Naive thymus-derived CD8-positive, alpha-beta T cell (primary cell): ENCODE measurements around the gene PLA2G15. TPM values are rescaled to one million over a fixed set of nuclear protein-coding genes. Genes with fewer than 3 reads are reported as not detected.

Experiments used
- ATAC-seq, 2 donors: fragments of 150-1000 bp; cut with Tn5 transposase in 1 of 2; sonication (Bioruptor Pico), chemical (Tn5 transposase) in 1 of 2; 1 replicate in 1 of 2; 2 replicates in 1 of 2; pipeline ENCODE4 v1.10.0; 2021; ENCODE audit warnings: mild to moderate bottlenecking in 2 of 2, moderate library complexity in 2 of 2
- POLR2A ChIA-PET: fragments of 350-600 bp; sonication (Branson Sonifier 250); formaldehyde crosslinking; loops from one replicate; lab custom pipeline; 2021; ENCODE audit warnings: antibody characterized with exemption; lab: Charles Lee
- DNase-seq, 10 donors: peaks; one replicate each; pipeline versions ENCODE4 v3.0.0 to v3.0.0-alpha.2; 2020 to 2022
- H3K27ac Mint-ChIP-seq, 10 donors: one replicate each; pipeline ENCODE4 v1.8.0; 2020 to 2022; ENCODE audit warnings: mild to moderate bottlenecking in 10 of 10, mixed read lengths in 10 of 10, moderate library complexity in 4 of 10, inconsistent platforms in 1 of 10
- H3K27me3 Mint-ChIP-seq, 5 donors: one replicate each; pipeline ENCODE4 v1.8.0; 2021 to 2022; ENCODE audit warnings: mixed read lengths in 5 of 5
- H3K36me3 Mint-ChIP-seq, 3 donors: one replicate each; pipeline ENCODE4 v1.8.0; 2020 to 2022; ENCODE audit warnings: mixed read lengths in 3 of 3, mild to moderate bottlenecking in 2 of 3, inconsistent platforms in 1 of 3
- H3K4me1 Mint-ChIP-seq, 4 donors: one replicate each; pipeline ENCODE4 v1.8.0; 2021 to 2022; ENCODE audit warnings: mixed read lengths in 4 of 4
- H3K4me3 Mint-ChIP-seq, 10 donors: one replicate each; pipeline ENCODE4 v1.8.0; 2020 to 2022; ENCODE audit warnings: mild to moderate bottlenecking in 10 of 10, mixed read lengths in 10 of 10, moderate library complexity in 6 of 10, inconsistent platforms in 1 of 10
- H3K9me3 Mint-ChIP-seq, 9 donors: one replicate each; pipeline ENCODE4 v1.8.0; 2020 to 2022; ENCODE audit warnings: mixed read lengths in 9 of 9, mild to moderate bottlenecking in 3 of 9, inconsistent platforms in 1 of 9, moderate library complexity in 1 of 9
- polyA plus RNA-seq, 3 donors: library from polyadenylated mRNA; unstranded; fragments of 300-500 nt; fragmentation: Illumina TruSeq; gene quantifications; one replicate each; pipeline ENCODE4 v1.2.3, GENCODE V29; 2021
- total RNA-seq, 8 experiments: library from RNA in 2 of 8; stranded (reverse) in 2 of 8; gene quantifications; one replicate each; pipeline ENCODE4 v1.2.3 and lab custom pipeline; 2021 to 2026

The PLA2G15 gene
- total and polyA plus RNA-seq, 5 experiments from 2014 or later = 2.4 to 9.6 (median 6.3) TPM

GRCh38 chr16:68233835-68234187, 11.4 kb upstream of the PLA2G15 start:
- Mint-ChIP-seq H3K4me3 (peak overlapping the region in 1 of 10 donors; percentile 47), H3K36me3 (peaks cover 0 to 6% (median 0%) of the 10 kb centered on the region in 3 donors), H3K27ac (peak overlapping the region in 8 of 10 donors; percentile 13 to 91 (median 46)), H3K4me1 (peaks cover 22 to 42% (median 37%) of the 10 kb centered on the region in 4 donors), H3K9me3 (peaks cover 0 to 2% (median 0%) of the 10 kb centered on the region in 9 donors), H3K27me3 (no peaks in the 10 kb centered on the region)
- ATAC-seq (no peak), DNase-seq (no peak)
- POLR2A ChIA-PET = interaction anchor here (1.1 kb wide), 1 partner anchor 17 kb away, joined by 3 read pairs; no protein-coding TSS in a partner anchor

- ATAC-seq = no peak
- POLR2A ChIA-PET = interaction anchor here (0.5 to 1.1 kb wide), 3 partner anchors 10 to 57 kb away, joined by 3 to 6 read pairs (median 3); no protein-coding TSS in a partner anchor
These were observed 10.7 kb upstream of the PLA2G15 start for GRCh38 chr16:68234188-68235107.

DNA sequence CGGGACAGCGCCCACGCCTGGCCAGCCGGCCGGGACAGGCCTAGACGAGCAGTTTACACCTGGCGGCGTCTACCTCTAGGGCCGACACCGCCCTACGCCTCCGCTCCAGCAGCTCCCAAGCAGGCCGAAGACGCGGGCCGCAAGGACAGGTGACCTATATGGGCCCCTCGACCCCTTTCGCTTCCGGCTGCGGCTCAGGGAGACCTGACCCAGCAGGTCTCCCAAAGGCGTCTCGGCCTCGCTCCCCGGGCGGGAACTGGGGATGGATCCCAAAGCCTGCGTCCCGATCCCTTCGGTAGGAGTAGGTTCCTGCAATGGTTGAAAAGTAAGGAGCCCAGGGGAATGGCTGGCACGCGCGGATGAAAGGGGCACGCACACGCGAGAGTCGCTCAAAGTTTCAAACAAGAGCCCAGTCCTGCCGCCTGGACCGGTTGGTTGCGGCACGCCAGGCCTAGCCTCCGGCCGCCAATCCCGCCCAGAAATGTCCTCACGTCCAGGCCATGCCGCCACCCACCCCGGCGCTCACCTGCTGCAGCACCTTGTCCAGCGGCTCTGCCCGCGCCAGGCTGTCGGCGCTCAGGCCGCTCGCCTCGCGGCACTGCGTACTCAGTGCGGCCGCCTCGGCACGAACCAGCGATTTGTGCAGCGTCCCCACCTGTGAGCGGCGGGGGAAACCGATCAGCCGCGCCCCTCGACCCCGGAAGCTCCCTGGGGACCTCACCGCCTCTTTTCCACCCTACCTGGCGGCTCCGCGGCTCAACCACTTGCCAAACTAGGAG, 9.9 kb upstream of the PLA2G15 start:
- Mint-ChIP-seq H3K36me3 (no peaks in the 10 kb centered on the region), H3K27me3 (no peaks in the 10 kb centered on the region), H3K4me1 (peaks cover 18 to 43% (median 39%) of the 10 kb centered on the region in 4 donors), H3K27ac (peak overlapping the region in 5 of 10 donors; percentile 31 to 90 (median 67)), H3K4me3 (peak overlapping the region in 8 of 10 donors; percentile 23 to 99 (median 50)), H3K9me3 (peaks cover 0 to 2% (median 0%) of the 10 kb centered on the region in 9 donors)
- ATAC-seq (no peak), DNase-seq (peak in 5 of 10 donors; percentile 25 to 70 (median 35))
- POLR2A ChIA-PET = interaction anchor here (0.5 to 2.9 kb wide), 10 partner anchors 8 to 150 kb away, joined by 3 to 17 read pairs (median 4); partner anchors contain the start of genes NFATC3, PLA2G15, PRMT7 and SLC7A6OS

More at GRCh38 chr16:68234188-68235107, 10.7 kb upstream of the PLA2G15 start:
- Mint-ChIP-seq H3K4me3 (peak overlapping the region; percentile 23 to 75 (median 42)), H3K27me3 (no peaks in the 10 kb centered on the region), H3K4me1 (peaks cover 20 to 41% (median 35%) of the 10 kb centered on the region in 4 donors), H3K36me3 (peaks cover 0 to under 1% (median 0%) of the 10 kb centered on the region in 3 donors), H3K9me3 (peaks cover 0 to 2% (median 0%) of the 10 kb centered on the region in 9 donors), H3K27ac (peak overlapping the region; percentile 31 to 93 (median 69))
- peak in 1 of 10 donors; percentile 9 for DNase-seq

GRCh38 chr16:68235887-68236136, 9.4 kb upstream of the PLA2G15 start, which contains the start of gene ESRP2:
ESRP2 (minus strand) TSS chr16:68236127; CDS start chr16:68236045, 82 bp downstream.
- Mint-ChIP-seq H3K36me3 (no peaks in the 10 kb centered on the region), H3K9me3 (peaks cover 0 to 2% (median 0%) of the 10 kb centered on the region in 9 donors), H3K4me3 (peak within 1 kb of the TSS; percentile 88 to 99 (median 96)), H3K4me1 (peaks cover 18 to 43% (median 39%) of the 10 kb centered on the region in 4 donors), H3K27me3 (no peaks in the 10 kb centered on the region), H3K27ac (peak within 1 kb of the TSS; percentile 50 to 94 (median 82))
- POLR2A ChIA-PET = interaction anchor here (0.6 to 2.9 kb wide), 10 partner anchors 8 to 156 kb away, joined by 3 to 17 read pairs (median 4); partner anchors contain the start of genes NFATC3, PLA2G15, PRMT7 and SLC7A6OS
- DNase-seq (no peak), ATAC-seq (no peak)

DNA sequence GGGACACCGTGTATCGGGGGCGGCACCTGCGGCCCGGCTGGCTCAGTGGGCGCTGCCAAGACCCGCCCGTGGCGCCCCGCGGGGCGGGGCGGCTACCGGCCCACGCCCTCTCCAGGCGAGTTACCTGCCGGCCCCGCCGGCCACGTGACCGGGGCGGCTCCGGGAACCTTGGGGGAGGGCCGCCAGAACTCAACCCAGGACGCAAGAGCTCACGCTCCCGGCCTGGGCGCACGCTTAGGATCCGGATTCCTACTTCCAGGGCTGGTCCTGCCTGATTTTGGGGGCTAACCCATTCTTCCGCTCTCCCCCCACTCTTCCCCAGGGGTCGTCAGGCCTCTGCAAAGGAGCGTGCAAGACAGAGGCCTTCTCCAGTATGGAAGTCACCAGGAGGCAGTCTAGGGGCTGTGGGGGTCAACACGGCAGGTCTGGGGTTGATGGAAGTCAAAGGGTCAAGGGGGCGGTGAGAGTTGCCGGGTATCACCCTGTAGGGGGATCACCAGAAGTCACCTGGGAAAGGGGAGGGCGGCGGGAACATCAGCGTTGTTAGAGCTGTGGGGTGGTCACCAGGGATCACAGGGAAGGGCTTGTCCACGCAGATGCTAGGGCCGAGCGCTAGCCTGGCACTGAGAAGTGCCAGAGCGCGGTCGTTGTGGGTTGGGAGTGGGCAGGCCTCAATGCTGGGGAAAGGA, 8.9 kb upstream of the PLA2G15 start:
- H3K4me1 Mint-ChIP-seq = peaks cover 18 to 43% (median 39%) of the 10 kb centered on the region in 4 donors
- peak overlapping the region; percentile 8 to 94 (median 78) for H3K27ac Mint-ChIP-seq
- POLR2A ChIA-PET = interaction anchor here (0.5 to 2.9 kb wide), 17 partner anchors 9 to 715 kb away, joined by 3 to 17 read pairs (median 4); partner anchors contain the start of genes NFATC3, PLA2G15, PRMT7 and SLC7A6OS
- H3K9me3 Mint-ChIP-seq = peaks cover 0 to 2% (median 0%) of the 10 kb centered on the region in 9 donors
- H3K27me3 Mint-ChIP-seq = no peaks in the 10 kb centered on the region
- peak; percentile 9 to 27 for ATAC-seq
- peak in 6 of 10 donors; percentile 44 to 73 (median 55) for DNase-seq
- H3K4me3 Mint-ChIP-seq = peak overlapping the region; percentile 88 to 99 (median 96)
- H3K36me3 Mint-ChIP-seq = no peaks in the 10 kb centered on the region

- Mint-ChIP-seq H3K4me1 (peaks cover 18 to 43% (median 39%) of the 10 kb centered on the region in 4 donors), H3K27me3 (no peaks in the 10 kb centered on the region), H3K36me3 (no peaks in the 10 kb centered on the region), H3K4me3 (peak overlapping the region; percentile 88 to 99 (median 96)), H3K27ac (peak overlapping the region; percentile 50 to 94 (median 78)), H3K9me3 (peaks cover 0 to 2% (median 0%) of the 10 kb centered on the region in 9 donors)
- DNase-seq = peak in 2 of 10 donors; percentile 33 to 36
- ATAC-seq = peak; percentile 4 to 18
- POLR2A ChIA-PET = interaction anchor here (0.5 to 2.9 kb wide), 16 partner anchors 9 to 716 kb away, joined by 3 to 17 read pairs (median 4); partner anchors contain the start of gene PLA2G15
These were observed 8.3 kb upstream of the PLA2G15 start for GRCh38 chr16:68236826-68237242.

- DNase-seq (peak; percentile 70 to 90 (median 80)), ATAC-seq (peak; percentile 70 to 71)
- Mint-ChIP-seq H3K4me1 (peaks cover 18 to 43% (median 39%) of the 10 kb centered on the region in 4 donors), H3K27me3 (no peaks in the 10 kb centered on the region), H3K36me3 (no peaks in the 10 kb centered on the region), H3K9me3 (peaks cover 0 to 2% (median 0%) of the 10 kb centered on the region in 9 donors), H3K4me3 (peak overlapping the region; percentile 88 to 99 (median 96)), H3K27ac (peak overlapping the region; percentile 82 to 94 (median 92))
- POLR2A ChIA-PET = interaction anchor here (0.5 to 2.9 kb wide), 14 partner anchors 8 to 302 kb away, joined by 3 to 17 read pairs (median 5); partner anchors contain the start of genes NFATC3 and PLA2G15
These were observed 7.7 kb upstream of the PLA2G15 start for GRCh38 chr16:68237243-68238028.

DNA sequence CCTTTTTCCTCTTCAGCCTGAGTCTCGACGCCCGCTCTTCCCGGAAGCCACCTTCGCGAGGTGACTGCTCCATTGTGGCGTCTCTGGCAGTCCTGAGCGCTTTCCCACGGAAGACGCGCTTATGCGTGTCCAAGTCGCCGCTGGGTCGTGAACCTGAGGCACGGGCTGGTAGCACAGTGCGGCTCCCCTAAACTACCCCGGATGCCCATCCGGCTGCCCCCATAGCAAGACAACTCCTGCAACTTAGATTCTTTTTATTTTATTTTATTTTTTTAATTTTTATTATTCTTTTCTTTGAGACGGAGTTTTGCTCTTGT, 7.2 kb upstream of the PLA2G15 start:
- DNase-seq (no peak), ATAC-seq (peak; percentile 17 to 29)
- H3K4me3 Mint-ChIP-seq = peak overlapping the region; percentile 88 to 99 (median 96)
- peak overlapping the region; percentile 82 to 94 (median 92) for H3K27ac Mint-ChIP-seq
- POLR2A ChIA-PET = interaction anchor here (0.5 to 2.9 kb wide), 6 partner anchors 8 to 175 kb away, joined by 3 to 17 read pairs (median 6); partner anchors contain the start of genes NFATC3 and PLA2G15
- no peaks in the 10 kb centered on the region for H3K36me3 Mint-ChIP-seq
- peaks cover 0 to 2% (median 0%) of the 10 kb centered on the region in 9 donors for H3K9me3 Mint-ChIP-seq
- no peaks in the 10 kb centered on the region for H3K27me3 Mint-ChIP-seq
- peaks cover 16 to 43% (median 39%) of the 10 kb centered on the region in 4 donors for H3K4me1 Mint-ChIP-seq

- H3K9me3 Mint-ChIP-seq = no peaks in the 10 kb centered on the region
- peaks cover 21 to 52% (median 46%) of the 10 kb centered on the region in 4 donors for H3K4me1 Mint-ChIP-seq
- H3K27ac Mint-ChIP-seq = no peak overlapping the region
- no peak for DNase-seq
- H3K4me3 Mint-ChIP-seq = no peak overlapping the region
- POLR2A ChIA-PET = interaction anchor here (0.7 to 2.1 kb wide), 4 partner anchors 20 to 288 kb away, joined by 3 to 6 read pairs (median 4); partner anchors contain the start of genes PRMT7 and SLC7A6OS
- H3K27me3 Mint-ChIP-seq = no peaks in the 10 kb centered on the region
- no peaks in the 10 kb centered on the region for H3K36me3 Mint-ChIP-seq
- no peak for ATAC-seq
These were observed 3.1 kb upstream of the PLA2G15 start for GRCh38 chr16:68242085-68242484.
